NOMO-1 treated with DMSO at 0.1 percent for 48 hours (cell line): Measurements from ENCODE around the gene ZNF668.
"Not testable (repeated sequence)": the region's sequence is repeated elsewhere in the genome, so short reads cannot be mapped to it uniquely, and the experiment has no call there.

Source experiments
- DNase-seq: peaks from one replicate; lab custom pipeline; 2025; ENCODE audit not compliant: unreplicated experiment; lab: John Stamatoyannopoulos, UW

The ZNF668 gene

GRCh38 chr16:31061126-31061812 is 12.8 kb downstream of the ZNF668 start:
- no peak for DNase-seq

GRCh38 chr16:31055613-31056012 is 18.4 kb downstream of the ZNF668 start:
- no peak for DNase-seq

GRCh38 chr16:31052114-31052513 is 21.9 kb downstream of the ZNF668 start:
- DNase-seq, result peak; percentile 37

GRCh38 chr16:31050280-31051030 is 23.6 kb downstream of the ZNF668 start:
- DNase-seq, result no peak

- DNase-seq, result no peak
Observed at GRCh38 chr16:31043898-31044481, 30.1 kb downstream of the ZNF668 start.

- DNase-seq, result no peak
Observed at GRCh38 chr16:31043352-31043751, 30.7 kb downstream of the ZNF668 start.

GRCh38 chr16:31042866-31043265 is 31.2 kb downstream of the ZNF668 start:
- DNase-seq, result no peak

- DNase-seq, result no peak
Observed at GRCh38 chr16:31038993-31039392, 35.0 kb downstream of the ZNF668 start.

GRCh38 chr16:31036691-31037090 is 37.3 kb downstream of the ZNF668 start:
- DNase-seq, result peak; percentile 19

- peak; percentile 69 for DNase-seq
Observed at GRCh38 chr16:31033709-31034492, 40.1 kb downstream of the ZNF668 start.

GRCh38 chr16:31032736-31033708 is 41.0 kb downstream of the ZNF668 start, which contains the start of gene STX4:
TSS of gene STX4 (plus strand) at chr16:31033558. CDS start at chr16:31033806, 248 bp downstream.
- peak; percentile 92 for DNase-seq

- no peak for DNase-seq
Observed at GRCh38 chr16:31031276-31031675, 42.8 kb downstream of the ZNF668 start.

- DNase-seq, result no peak
Observed at GRCh38 chr16:31029272-31029671, 44.8 kb downstream of the ZNF668 start.

GRCh38 chr16:31025339-31025738 is 48.7 kb downstream of the ZNF668 start:
- no peak for DNase-seq

GRCh38 chr16:31023627-31024226 is 50.3 kb downstream of the ZNF668 start:
- DNase-seq, result no peak

GRCh38 chr16:31023252-31023602 is 50.8 kb downstream of the ZNF668 start:
- no peak for DNase-seq

GRCh38 chr16:31022544-31023251 is 51.3 kb downstream of the ZNF668 start:
- DNase-seq, result no peak

- no peak for DNase-seq
Observed at GRCh38 chr16:31020536-31020935, 53.5 kb downstream of the ZNF668 start.

- not testable (repeated sequence) for DNase-seq
Observed at GRCh38 chr16:31017756-31018155, 56.3 kb downstream of the ZNF668 start.
